HG03039 (cell line): ENCODE measurements around the gene PYGO2.
A peak's percentile ranks its signal among the peaks of the same experiment; 100 is the strongest.

Experiments
- ATAC-seq: cut with Tn5 transposase; IDR thresholded peaks from one replicate; pipeline ENCODE4 v1.9.1; 2021; ENCODE audit warnings: mild to moderate bottlenecking, moderate library complexity; ENCODE audit not compliant: unreplicated experiment

The PYGO2 gene

GRCh38 chr1:154966111-154966510 is 4.5 kb upstream of the PYGO2 start:
- ATAC-seq, result no peak

GRCh38 chr1:154964359-154964758 is 2.8 kb upstream of the PYGO2 start:
- ATAC-seq, result no peak

- no peak for ATAC-seq
Measured at GRCh38 chr1:154963643-154964042, 2.1 kb upstream of the PYGO2 start.

GRCh38 chr1:154962795-154963330 is 1.3 kb upstream of the PYGO2 start:
- ATAC-seq, result no peak

GRCh38 chr1:154962156-154962749 is 671 bp upstream of the PYGO2 start:
- no peak for ATAC-seq

GRCh38 chr1:154960446-154961136 is 991 bp downstream of the PYGO2 start:
- ATAC-seq, result no peak

GRCh38 chr1:154959426-154959780 is 2.2 kb downstream of the PYGO2 start:
- ATAC-seq, result no peak

- no peak for ATAC-seq
Measured at GRCh38 chr1:154958681-154959425, 2.7 kb downstream of the PYGO2 start.

- ATAC-seq, result no peak
Measured at GRCh38 chr1:154958036-154958435, 3.5 kb downstream of the PYGO2 start.

- no peak for ATAC-seq
Measured at GRCh38 chr1:154957091-154957657, 4.4 kb downstream of the PYGO2 start.

- ATAC-seq, result no peak
Measured at GRCh38 chr1:154956544-154956941, 5.0 kb downstream of the PYGO2 start.

GRCh38 chr1:154955718-154956543 is 5.7 kb downstream of the PYGO2 start, which contains the start of gene PBXIP1:
Gene PBXIP1 (minus strand): TSS chr1:154956099. CDS start chr1:154953721, 2,378 bp downstream.
- peak; percentile 61 for ATAC-seq

- ATAC-seq, result no peak
Measured at GRCh38 chr1:154955039-154955717, 6.4 kb downstream of the PYGO2 start.

GRCh38 chr1:154954541-154954940 is 7.0 kb downstream of the PYGO2 start:
- no peak for ATAC-seq

- no peak for ATAC-seq
Measured at GRCh38 chr1:154953611-154954038, 8.0 kb downstream of the PYGO2 start.

GRCh38 chr1:154952664-154953063 is 8.9 kb downstream of the PYGO2 start:
- no peak for ATAC-seq

- ATAC-seq, result no peak
Measured at GRCh38 chr1:154951901-154952657, 9.5 kb downstream of the PYGO2 start.

- ATAC-seq, result no peak
Measured at GRCh38 chr1:154948079-154948478, 13.5 kb downstream of the PYGO2 start.
